Neural cell (in vitro differentiated cells): ENCODE measurements around the gene GLI3. TPM values are rescaled to one million over a fixed set of nuclear protein-coding genes. Genes with fewer than 3 reads are reported as not detected.

Experiments used
- H2AFZ ChIP-seq: fragments of 200-600, 300-800 bp; sonication (generic), shearing (Covaris generic); 2 replicates; pipeline ENCODE4 v1.6.0; 2014; ENCODE audit warnings: low read depth, mild to moderate bottlenecking, antibody characterized with exemption, low read length, moderate library complexity
- H3F3A ChIP-seq: fragments of 200-600 bp; shearing (Covaris generic); 2 replicates; pipeline ENCODE4 v1.6.1; 2016; ENCODE audit warnings: mild to moderate bottlenecking, moderate library complexity, mixed read lengths, antibody characterized with exemption, low read length; ENCODE audit not compliant: insufficient read depth, poor library complexity, severe bottlenecking
- H3K27ac ChIP-seq: fragments of 200-600, 300-800 bp; sonication (generic), shearing (Covaris generic); 2 replicates; pipeline ENCODE4 v1.5.1; 2014; ENCODE audit warnings: mild to moderate bottlenecking, low read length, moderate library complexity
- H3K27me3 ChIP-seq: fragments of 300-800, 200-600 bp; sonication (generic), shearing (Covaris generic); 2 replicates; pipeline ENCODE4 v1.6.0; 2014; ENCODE audit warnings: mild to moderate bottlenecking, low read depth, low read length, moderate library complexity; ENCODE audit not compliant: insufficient read depth
- H3K36me3 ChIP-seq: fragments of 300-800, 200-600 bp; sonication (generic), shearing (Covaris generic); 2 replicates; pipeline ENCODE4 v1.5.1; 2014; ENCODE audit warnings: mild to moderate bottlenecking, antibody characterized with exemption, low read length, moderate library complexity; ENCODE audit not compliant: insufficient read depth
- H3K4me2 ChIP-seq: fragments of 300-800, 200-600 bp; sonication (generic), shearing (Covaris generic); 2 replicates; pipeline ENCODE4 v1.6.0; 2014; ENCODE audit warnings: mild to moderate bottlenecking, low read length
- H3K4me3 ChIP-seq: fragments of 300-800, 200-600 bp; sonication (generic), shearing (Covaris generic); 2 replicates; pipeline ENCODE4 v1.5.1; 2014; ENCODE audit warnings: mild to moderate bottlenecking, low read length, moderate library complexity
- H3K79me2 ChIP-seq: fragments of 200-600 bp; shearing (Covaris generic); replicated peaks from 2 replicates; pipeline ENCODE4 v1.6.0; 2014; ENCODE audit warnings: mild to moderate bottlenecking, low read length, moderate library complexity; ENCODE audit not compliant: insufficient read depth
- H3K9ac ChIP-seq: fragments of 300-800, 200-600 bp; sonication (generic), shearing (Covaris generic); 2 replicates; pipeline ENCODE4 v1.6.1; 2016; ENCODE audit warnings: mild to moderate bottlenecking, low read length, mixed read lengths
- H3K9me2 ChIP-seq: fragments of 200-600 bp; shearing (Covaris generic); 2 replicates; pipeline ENCODE4 v1.6.1; 2016; ENCODE audit warnings: mild to moderate bottlenecking, low read length, mixed read lengths; ENCODE audit not compliant: insufficient read depth
- H3K9me3 ChIP-seq: fragments of 200-600, 300-800 bp; sonication (generic), shearing (Covaris generic); 2 replicates; pipeline ENCODE4 v1.6.1; 2016; ENCODE audit warnings: mild to moderate bottlenecking, mixed run types, low read length, moderate library complexity, mixed read lengths
- H4K20me1 ChIP-seq: fragments of 200-600 bp; shearing (Covaris generic); 2 replicates; pipeline ENCODE4 v1.6.1; 2016; ENCODE audit warnings: mild to moderate bottlenecking, mixed run types; ENCODE audit not compliant: insufficient read depth
- CTCF ChIP-seq: fragments of 450-650 bp; IDR thresholded peaks from 2 replicates; pipeline ENCODE4 v1.5.1; 2014; ENCODE audit warnings: antibody characterized with exemption, mild to moderate bottlenecking, moderate library complexity; ENCODE audit not compliant: poor library complexity, severe bottlenecking
- EP300 ChIP-seq: fragments of 450-650 bp; conservative IDR thresholded peaks from 2 replicates; pipeline ENCODE4 v1.6.1; 2014; ENCODE audit warnings: antibody characterized with exemption, mild to moderate bottlenecking, moderate library complexity; ENCODE audit not compliant: poor library complexity, severe bottlenecking
- EZH2 ChIP-seq: fragments of 200-600, 300-800 bp; shearing (Covaris generic), sonication (generic); IDR thresholded peaks from 2 replicates; pipeline ENCODE4 v1.6.1; 2014; ENCODE audit warnings: antibody characterized with exemption, low read length, borderline replicate concordance, mild to moderate bottlenecking; ENCODE audit not compliant: insufficient read depth, poor library complexity, severe bottlenecking
- MXI1 ChIP-seq: fragments of 450-650 bp; conservative IDR thresholded peaks from 2 replicates; pipeline ENCODE4 v1.6.1; 2014; ENCODE audit warnings: antibody characterized with exemption, mild to moderate bottlenecking; ENCODE audit not compliant: poor library complexity, severe bottlenecking
- POLR2AphosphoS5 ChIP-seq: IDR thresholded peaks from 2 replicates; pipeline ENCODE4 v1.6.1; 2012
- RAD21 ChIP-seq: fragments of 450-650 bp; conservative IDR thresholded peaks from 2 replicates; pipeline ENCODE4 v1.6.1; 2014; ENCODE audit warnings: antibody characterized with exemption, mild to moderate bottlenecking, moderate library complexity
- REST ChIP-seq: IDR thresholded peaks from 2 replicates; pipeline ENCODE4 v1.6.1; 2012; ENCODE audit warnings: borderline replicate concordance
- SMC3 ChIP-seq: fragments of 450-650 bp; conservative IDR thresholded peaks from 2 replicates; pipeline ENCODE4 v1.6.1; 2014; ENCODE audit warnings: antibody characterized with exemption, mild to moderate bottlenecking, moderate library complexity; ENCODE audit not compliant: poor library complexity
- TAF1 ChIP-seq: IDR thresholded peaks from 2 replicates; pipeline ENCODE4 v1.6.1; 2012; ENCODE audit warnings: low read depth
- polyA plus RNA-seq: library from polyadenylated mRNA; depleted of rRNA; stranded (reverse); fragments of >200 nt; gene quantifications from 2 replicates; pipeline ENCODE4 v1.2.3, GENCODE V29; 2014

The GLI3 gene
- polyA plus RNA-seq, 1 donor from 2014 or later, result 0.19 TPM

GRCh38 chr7:42068554-42069280, 168.3 kb downstream of the GLI3 start:
- Histone ChIP-seq H3K9ac (no peak overlapping the region), H3K4me3 (peak overlapping the region; percentile 18), H3K27ac (no peak overlapping the region), H3K36me3 (no peaks in the 10 kb centered on the region), H2AFZ (no peak overlapping the region), H3K9me3 (no peaks in the 10 kb centered on the region), H3K4me2 (no peak overlapping the region), H4K20me1 (no peaks in the 10 kb centered on the region), H3K9me2 (no peaks in the 10 kb centered on the region), H3K79me2 (peaks cover 71% of the 10 kb centered on the region), H3F3A (no peaks in the 10 kb centered on the region), H3K27me3 (no peaks in the 10 kb centered on the region)
- TF ChIP-seq POLR2AphosphoS5 (no peak), CTCF (no peak), MXI1 (no peak), SMC3 (no peak), RAD21 (no peak), EZH2 (no peak), TAF1 (no peak), REST (no peak), EP300 (no peak)

- Histone ChIP-seq H3K4me2 (no peak overlapping the region), H3K79me2 (peaks cover 90% of the 10 kb centered on the region), H3K9me3 (no peaks in the 10 kb centered on the region)
These were observed 171.1 kb downstream of the GLI3 start for GRCh38 chr7:42065942-42066341.

More at GRCh38 chr7:42065942-42066341, 171.1 kb downstream of the GLI3 start:
- no peak overlapping the region for H3K27ac ChIP-seq
- no peaks in the 10 kb centered on the region for H4K20me1 ChIP-seq
- H3K9ac ChIP-seq, result no peak overlapping the region
- no peak for TF ChIP-seq SMC3
- TF ChIP-seq REST, result no peak
- TF ChIP-seq POLR2AphosphoS5, result no peak
- no peak for TF ChIP-seq MXI1
- no peak for TF ChIP-seq EZH2
- TF ChIP-seq RAD21, result no peak
- no peak for TF ChIP-seq TAF1
- no peaks in the 10 kb centered on the region for H3K36me3 ChIP-seq
- no peaks in the 10 kb centered on the region for H3F3A ChIP-seq
- no peak overlapping the region for H2AFZ ChIP-seq
- no peaks in the 10 kb centered on the region for H3K27me3 ChIP-seq
- H3K9me2 ChIP-seq, result no peaks in the 10 kb centered on the region
- no peak overlapping the region for H3K4me3 ChIP-seq
